GM15510 (cell line): ENCODE measurements around the gene ZBTB7B.

ENCODE experiments used
- POLR2A ChIP-seq: IDR thresholded peaks from 3 replicates; pipeline ENCODE4 v1.6.1; 2011; ENCODE audit warnings: borderline replicate concordance; ENCODE audit not compliant: insufficient read length; ENCODE audit errors: extremely low read depth

Gene ZBTB7B

GRCh38 chr1:154962795-154963330 lies 39.7 kb upstream of the ZBTB7B start:
- TF ChIP-seq POLR2A = no peak

DNA sequence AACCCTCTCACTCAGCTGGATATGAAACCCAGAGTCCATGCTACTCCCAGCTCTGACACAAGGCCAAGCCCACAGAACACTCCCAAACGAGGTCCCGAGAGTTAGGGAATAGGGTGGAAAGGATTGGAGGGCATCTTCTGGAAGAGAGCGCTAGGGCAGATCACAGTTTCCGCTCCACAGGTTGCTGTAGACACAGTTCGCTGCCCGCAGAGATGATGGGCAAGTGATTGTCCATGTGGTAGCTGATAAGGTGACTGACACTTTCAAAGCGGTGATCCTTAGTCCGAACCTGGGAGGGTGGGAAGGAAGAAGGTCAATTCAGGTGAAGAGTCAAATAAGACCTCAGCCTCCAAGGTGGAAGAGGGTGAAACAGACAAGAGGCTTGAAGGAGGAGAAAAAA lies 39.0 kb upstream of the ZBTB7B start:
- TF ChIP-seq POLR2A = no peak

GRCh38 chr1:154964359-154964758 lies 38.2 kb upstream of the ZBTB7B start:
- TF ChIP-seq POLR2A = no peak

- TF ChIP-seq POLR2A = no peak
Observed at GRCh38 chr1:154966111-154966510, 36.5 kb upstream of the ZBTB7B start.

- TF ChIP-seq POLR2A = no peak
Observed at GRCh38 chr1:154967331-154967950, 35.2 kb upstream of the ZBTB7B start.

DNA sequence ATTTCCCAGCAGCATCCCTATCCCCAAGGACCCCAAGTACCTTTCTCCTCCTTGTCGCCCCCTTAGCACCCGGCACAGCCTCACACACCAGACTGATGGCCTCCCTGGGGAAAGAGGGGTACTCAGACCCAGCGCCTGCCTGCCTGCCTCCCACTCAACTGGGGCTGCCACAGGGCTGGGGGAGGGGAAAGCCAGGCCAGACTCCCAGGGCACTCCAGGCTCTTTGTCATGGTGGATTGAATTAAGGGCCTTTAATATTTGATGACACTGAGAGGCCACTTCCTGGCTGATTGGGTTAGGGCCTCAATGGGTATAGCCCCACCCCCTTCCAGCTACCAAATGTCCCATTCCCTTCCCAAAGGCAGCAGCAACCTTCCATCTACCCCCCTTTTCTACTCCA lies 33.9 kb upstream of the ZBTB7B start:
- TF ChIP-seq POLR2A = no peak

- TF ChIP-seq POLR2A = no peak
Observed at GRCh38 chr1:154969246-154969645, 33.4 kb upstream of the ZBTB7B start.

- no peak for TF ChIP-seq POLR2A
Observed at GRCh38 chr1:154969860-154970452, 32.6 kb upstream of the ZBTB7B start.

DNA sequence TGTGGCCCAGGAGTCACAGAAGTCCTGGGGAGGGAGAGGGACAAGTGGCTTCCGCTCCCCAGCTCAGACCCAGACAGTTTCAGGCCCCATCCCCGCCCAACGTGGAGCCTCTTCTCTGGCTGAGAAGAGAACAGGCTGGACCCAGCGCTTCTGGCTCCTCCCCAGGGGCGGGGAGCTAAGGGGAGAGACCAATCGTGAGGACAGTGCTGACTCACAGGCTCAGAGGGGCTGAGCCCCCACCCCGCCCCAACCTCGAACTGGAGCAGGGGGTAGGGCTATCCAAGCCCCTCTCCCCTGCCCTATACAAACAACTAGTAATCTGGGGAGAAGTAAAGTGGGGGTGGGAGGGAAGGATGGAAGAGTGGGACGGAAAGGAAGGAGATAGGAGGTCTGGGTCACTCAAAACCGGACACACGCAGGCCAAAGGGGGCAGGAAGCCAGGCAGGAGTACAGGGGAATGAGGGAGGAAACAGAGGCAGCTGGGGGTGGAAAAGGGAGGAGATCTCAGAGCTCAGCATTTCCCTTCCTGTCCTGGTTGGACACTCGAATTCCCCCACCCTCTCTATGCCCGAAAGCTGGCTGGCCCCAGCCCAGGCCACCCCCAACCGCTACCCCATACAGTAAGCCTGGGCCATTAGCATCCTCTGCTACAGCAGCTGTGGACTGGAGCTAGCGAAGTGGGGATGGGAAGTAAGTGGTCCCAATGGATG lies 31.8 kb upstream of the ZBTB7B start, which contains the start of gene SHC1:
Gene SHC1, minus strand, starts transcription at position 117 of the 710 bp plus-strand sequence. CDS start 221 bp downstream, outside the sequence.
- TF ChIP-seq POLR2A = no peak

- TF ChIP-seq POLR2A = no peak
Observed at GRCh38 chr1:154971341-154971998, 31.1 kb upstream of the ZBTB7B start.

DNA sequence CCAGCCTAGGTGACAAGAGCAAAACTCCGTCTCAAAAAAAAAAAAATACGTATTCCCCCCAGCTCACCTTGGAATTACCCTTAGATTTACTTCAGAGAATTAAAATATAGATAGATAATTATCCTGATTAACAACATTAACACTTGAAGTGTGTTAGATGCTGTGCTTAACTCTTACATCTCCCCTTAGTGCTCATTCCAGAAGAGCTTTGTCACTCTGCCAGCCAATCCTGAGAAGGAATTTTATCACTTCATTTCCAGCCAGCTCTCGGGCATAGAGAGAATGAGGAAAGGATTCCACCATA lies 30.4 kb upstream of the ZBTB7B start:
- no peak for TF ChIP-seq POLR2A

DNA sequence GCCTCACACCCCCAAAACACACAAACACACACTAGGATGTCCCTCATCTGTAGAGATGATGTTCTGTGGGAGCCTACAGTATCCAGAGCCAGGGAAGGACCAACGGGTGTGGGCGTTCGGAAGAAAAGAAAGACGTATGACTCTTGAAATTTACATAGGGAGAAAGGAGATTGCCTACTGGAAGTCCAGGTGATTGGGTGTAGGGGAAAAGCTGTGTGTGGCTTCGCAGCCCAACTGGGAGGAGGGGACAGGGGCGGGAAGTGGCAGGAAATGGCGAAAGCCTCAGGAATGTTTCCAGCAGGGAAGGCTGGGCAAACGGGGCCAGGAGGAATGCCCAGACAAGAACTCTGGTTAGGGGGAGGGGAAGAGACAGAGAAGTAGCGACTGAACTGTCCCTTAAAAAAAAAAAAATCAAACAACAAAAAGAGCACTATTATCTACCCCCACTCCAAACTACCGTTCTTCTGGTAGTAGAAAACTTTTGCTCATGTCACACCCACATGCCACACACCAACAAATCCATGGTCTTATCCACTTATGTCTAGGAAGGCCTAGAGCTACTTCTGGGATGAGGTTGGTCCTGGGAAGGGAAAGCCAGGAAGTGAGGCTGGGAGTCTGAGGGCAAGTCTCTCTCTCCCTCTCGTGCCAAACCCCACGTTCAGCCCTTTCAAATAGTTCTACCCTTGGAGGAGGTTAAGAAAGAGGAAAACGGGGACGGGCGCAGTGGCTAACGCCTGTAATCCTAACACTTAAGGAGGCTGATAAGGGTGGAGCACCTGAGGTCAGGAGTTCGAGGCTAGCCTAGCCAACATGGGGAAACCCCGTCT lies 29.9 kb upstream of the ZBTB7B start:
- no peak for TF ChIP-seq POLR2A

DNA sequence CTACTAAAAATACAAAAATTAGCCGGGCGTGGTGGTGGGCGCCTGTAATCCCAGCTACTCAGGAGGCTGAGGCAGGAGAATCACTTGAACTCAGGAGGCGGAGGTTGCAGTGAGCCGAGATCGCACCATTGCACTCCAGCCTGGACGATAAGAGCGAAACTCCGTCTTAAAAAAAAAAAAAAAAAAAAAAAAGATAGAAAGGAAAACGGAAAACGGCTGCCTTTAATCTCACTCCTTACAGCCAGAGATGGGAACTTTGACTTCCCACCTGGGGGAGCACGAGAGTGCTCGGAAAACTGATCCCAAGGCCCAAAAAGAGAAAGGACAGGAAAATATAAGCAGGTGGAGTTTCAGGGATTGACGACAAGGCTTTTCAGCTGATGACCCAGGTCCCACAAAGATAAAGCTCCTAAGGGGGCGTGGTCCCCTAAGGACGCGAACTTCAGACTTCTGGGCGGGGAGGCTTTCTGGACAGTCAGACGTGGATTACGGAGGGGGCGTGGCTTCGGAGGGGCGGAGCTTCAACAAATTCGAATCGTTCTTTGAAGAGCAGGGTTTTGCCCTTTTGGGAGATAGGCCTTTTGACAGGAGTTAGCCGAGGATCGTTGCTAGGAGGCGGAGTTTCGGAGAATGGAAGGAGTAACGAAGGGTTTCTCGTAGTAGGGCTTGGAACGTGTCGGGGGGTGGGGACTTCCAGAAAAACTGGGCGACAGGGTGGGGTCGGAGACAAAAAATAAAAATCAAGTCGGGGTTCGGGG lies 29.1 kb upstream of the ZBTB7B start:
- peak; percentile 38 for TF ChIP-seq POLR2A
